ENCODE measurements around the gene SEC16A.

Gene SEC16A

GRCh38 chr9:136442265-136442664 is 40.6 kb downstream of the SEC16A start:
- ChIA-PET POLR2A (no interaction called here), CTCF (interaction anchor here (1.3 to 2.4 kb wide), 6 partner anchors 8 to 29 kb away, joined by 3 to 15 read pairs (median 4); no protein-coding TSS in a partner anchor)
- TF ChIP-seq CTCF (IDR thresholded peaks at IDR 0.05; ENCODE audit: insufficient read depth, low read length, missing control alignments), result no peak
- H3K4me3 ChIP-seq (ENCODE audit: low read depth, low read length), result no peak overlapping the region
- no peak for DNase-seq (ENCODE audit: low read depth, low spot score)

- DNase-seq (ENCODE audit: low read depth, low spot score), result no peak
- no peak for TF ChIP-seq CTCF (IDR thresholded peaks at IDR 0.05; ENCODE audit: insufficient read depth, low read length, missing control alignments)
- ChIA-PET POLR2A (no interaction called here), CTCF (interaction anchor here (1.3 to 3.6 kb wide), 8 partner anchors 8 to 129 kb away, joined by 3 to 16 read pairs (median 8); no protein-coding TSS in a partner anchor)
- H3K4me3 ChIP-seq (ENCODE audit: low read depth, low read length), result no peak overlapping the region
Observed at GRCh38 chr9:136441681-136442245, 41.1 kb downstream of the SEC16A start.

GRCh38 chr9:136441191-136441680 is 41.6 kb downstream of the SEC16A start:
- CTCF ChIA-PET, result interaction anchor here (1.3 to 3.6 kb wide), 7 partner anchors 8 to 128 kb away, joined by 3 to 16 read pairs (median 6); no protein-coding TSS in a partner anchor
- POLR2A ChIA-PET, result no interaction called here
- TF ChIP-seq CTCF (IDR thresholded peaks at IDR 0.05; ENCODE audit: insufficient read depth, low read length, missing control alignments), result no peak
- H3K4me3 ChIP-seq (ENCODE audit: low read depth, low read length), result no peak overlapping the region
- no peak for DNase-seq (ENCODE audit: low read depth, low spot score)

- POLR2A ChIA-PET, result interaction anchor here (0.7 kb wide), 1 partner anchor 184 kb away, joined by 3 read pairs; no protein-coding TSS in a partner anchor
- CTCF ChIA-PET, result interaction anchor here (0.6 to 4.2 kb wide), 18 partner anchors 10 to 127 kb away, joined by 3 to 16 read pairs (median 5); no protein-coding TSS in a partner anchor
- peak within 1 kb of the TSS; percentile 72 for H3K4me3 ChIP-seq (ENCODE audit: low read depth, low read length)
- DNase-seq (ENCODE audit: low read depth, low spot score), result no peak
- TF ChIP-seq CTCF (IDR thresholded peaks at IDR 0.05; ENCODE audit: insufficient read depth, low read length, missing control alignments), result peak; percentile 74
Observed at GRCh38 chr9:136439481-136440408, 43.1 kb downstream of the SEC16A start, which contains the start of gene INPP5E. INPP5E (minus strand) TSS chr9:136439845; CDS start chr9:136439419, 426 bp downstream.

GRCh38 chr9:136438548-136439480 is 44.0 kb downstream of the SEC16A start:
- CTCF ChIA-PET, result interaction anchor here (0.7 to 4.2 kb wide), 10 partner anchors 9 to 126 kb away, joined by 3 to 13 read pairs (median 4); no protein-coding TSS in a partner anchor
- H3K4me3 ChIP-seq (ENCODE audit: low read depth, low read length), result peak overlapping the region; percentile 72
- peak; percentile 2 for TF ChIP-seq CTCF (IDR thresholded peaks at IDR 0.05; ENCODE audit: insufficient read depth, low read length, missing control alignments)
- POLR2A ChIA-PET, result interaction anchor here (0.7 kb wide), 1 partner anchor 185 kb away, joined by 3 read pairs; no protein-coding TSS in a partner anchor
- DNase-seq (ENCODE audit: low read depth, low spot score), result no peak
